Esophagus muscularis mucosa (tissue), 4 donors: ENCODE measurements around the gene MAP1A. TPM values are rescaled to one million over a fixed set of nuclear protein-coding genes. Genes with fewer than 3 reads are reported as not detected.

Source experiments
- DNase-seq: peaks from one replicate; pipeline ENCODE4 v3.0.0-alpha.2; 2017; ENCODE audit errors: extremely low spot score
- H3K27ac ChIP-seq, 4 donors: fragments of 200-600 bp; sonication (generic); replicated peaks in 1 of 4; 1 replicate in 3 of 4; 2 replicates in 1 of 4; pipeline ENCODE4 v1.5.1; 2016 to 2019; ENCODE audit warnings: mild to moderate bottlenecking in 1 of 4
- H3K27me3 ChIP-seq, 4 donors: fragments of 200-600 bp; sonication (generic); one replicate each; pipeline versions ENCODE4 v1.5.1 to v1.6.0; 2016 to 2019
- H3K36me3 ChIP-seq, 4 donors: fragments of 200-600 bp; sonication (generic); one replicate each; pipeline ENCODE4 v1.5.1; 2016 to 2019
- H3K4me1 ChIP-seq, 4 donors: fragments of 200-600 bp; sonication (generic); one replicate each; pipeline ENCODE4 v1.5.1; 2016 to 2019
- H3K4me3 ChIP-seq, 4 donors: fragments of 200-600 bp; sonication (generic); 1 replicate in 2 of 4; 2 replicates in 2 of 4; pipeline ENCODE4 v1.5.1; 2016 to 2019; ENCODE audit warnings: mild to moderate bottlenecking in 4 of 4, moderate library complexity in 1 of 4
- H3K9me3 ChIP-seq, 4 donors: fragments of 200-600 bp; sonication (generic); 1 replicate in 3 of 4; 2 replicates in 1 of 4; pipeline ENCODE4 v1.5.1; 2016 to 2019
- CTCF ChIP-seq, 3 experiments: fragments of 200-600 bp in 2 of 3; fragments of 450-650 bp in 1 of 3; sonication (generic) in 2 of 3; IDR thresholded peaks; one replicate each; pipeline ENCODE4 v1.5.1; 2017 to 2019; ENCODE audit warnings: antibody characterized with exemption in 3 of 3, mild to moderate bottlenecking in 2 of 3, moderate library complexity in 1 of 3
- EP300 ChIP-seq: sonication (generic); formaldehyde crosslinking; IDR thresholded peaks from one replicate; pipeline ENCODE4 v1.6.1; 2017; ENCODE audit warnings: antibody characterized with exemption
- POLR2A ChIP-seq: fragments of 450-650 bp; IDR thresholded peaks from one replicate; pipeline ENCODE4 v1.6.1; 2017; ENCODE audit warnings: antibody characterized with exemption, moderate library complexity, mild to moderate bottlenecking, low read depth
- POLR2AphosphoS5 ChIP-seq, 2 donors: sonication (generic); formaldehyde crosslinking; IDR thresholded peaks; one replicate each; pipeline ENCODE4 v1.6.1; 2017; ENCODE audit warnings: antibody characterized with exemption in 2 of 2
- WGBS: methylation state at CpG from one replicate; pipeline ENCODE4 v1.1.5; 2018; 5-methylcytosine and 5-hydroxymethylcytosine counted together
- intact Hi-C: fragments of 100-400 bp; cut with DNase I; formaldehyde crosslinking; loops from one replicate; pipeline ENCODE4 v1.15.1; 2023
- total RNA-seq, 4 donors: library from RNA; depleted of rRNA; stranded (reverse); fragments of >200 nt; gene quantifications; one replicate each; pipeline versions ENCODE4 v1.1.0 to v1.2.1, GENCODE V29; 2016

Gene MAP1A
- total RNA-seq: 10 to 100 TPM; 30.0 to 59.5 (median 37.4) TPM

GRCh38 chr15:43517354-43518196 lies at the start of gene MAP1A:
Gene MAP1A (plus strand): TSS chr15:43517608. CDS start chr15:43521474, 3,866 bp downstream.
- no peaks in the 10 kb centered on the region for H3K27me3 ChIP-seq
- 5% methylated on average over 7 of the region's 15 CpGs for WGBS
- peak within 1 kb of the TSS; percentile 57 to 69 (median 64) for H3K4me3 ChIP-seq
- intact Hi-C loops: no loop called here
- H3K4me1 ChIP-seq: peaks cover 32 to 49% (median 45%) of the 10 kb centered on the region in 4 donors
- no peaks in the 10 kb centered on the region for H3K9me3 ChIP-seq
- H3K27ac ChIP-seq: peak within 1 kb of the TSS; percentile 79 to 87 (median 84)
- no peak for DNase-seq
- H3K36me3 ChIP-seq: peaks cover 20 to 26% (median 23%) of the 10 kb centered on the region in 4 donors
- peak; percentile 33 to 70 for TF ChIP-seq POLR2AphosphoS5 (IDR thresholded peaks at IDR 0.05)
- TF ChIP-seq POLR2A: no peak

GRCh38 chr15:43469867-43470266 lies 47.5 kb upstream of the MAP1A start:
- intact Hi-C loops: no loop called here
- 94% methylated on average over 3 of the region's 3 CpGs for WGBS
- H3K27ac ChIP-seq: no peak overlapping the region
- no peaks in the 10 kb centered on the region for H3K4me1 ChIP-seq
- no peaks in the 10 kb centered on the region for H3K9me3 ChIP-seq
- H3K36me3 ChIP-seq: peaks cover 11 to 97% (median 75%) of the 10 kb centered on the region in 4 donors
- no peak for DNase-seq
- H3K4me3 ChIP-seq: no peak overlapping the region
- TF ChIP-seq CTCF (IDR thresholded peaks at IDR 0.05) (no peak), POLR2A (no peak), EP300 (no peak), POLR2AphosphoS5 (IDR thresholded peaks at IDR 0.05) (no peak)
- no peaks in the 10 kb centered on the region for H3K27me3 ChIP-seq

- H3K36me3 ChIP-seq: peaks cover 29 to 99% (median 82%) of the 10 kb centered on the region in 4 donors
- intact Hi-C loops: no loop called here
Measured at GRCh38 chr15:43471975-43472374, 45.4 kb upstream of the MAP1A start.

GRCh38 chr15:43473885-43474284 lies 43.5 kb upstream of the MAP1A start:
- Histone ChIP-seq H3K27me3 (no peaks in the 10 kb centered on the region), H3K9me3 (no peaks in the 10 kb centered on the region), H3K4me3 (no peak overlapping the region), H3K4me1 (no peaks in the 10 kb centered on the region), H3K27ac (no peak overlapping the region), H3K36me3 (peaks cover 41 to 99% (median 84%) of the 10 kb centered on the region in 4 donors)
- intact Hi-C loops: no loop called here
- no peak for DNase-seq
- no peak for TF ChIP-seq EP300
- no peak for TF ChIP-seq POLR2AphosphoS5 (IDR thresholded peaks at IDR 0.05)
- TF ChIP-seq CTCF (IDR thresholded peaks at IDR 0.05): no peak
- no peak for TF ChIP-seq POLR2A
- 98% methylated on average over 8 of the region's 25 CpGs for WGBS

More at GRCh38 chr15:43471975-43472374, 45.4 kb upstream of the MAP1A start:
- no peak overlapping the region for H3K4me3 ChIP-seq
- no peak overlapping the region for H3K27ac ChIP-seq
- H3K27me3 ChIP-seq: no peaks in the 10 kb centered on the region
- no peak for DNase-seq
- H3K4me1 ChIP-seq: no peaks in the 10 kb centered on the region
- TF ChIP-seq EP300 (no peak), POLR2A (no peak), CTCF (IDR thresholded peaks at IDR 0.05) (no peak), POLR2AphosphoS5 (IDR thresholded peaks at IDR 0.05) (no peak)
- H3K9me3 ChIP-seq: no peaks in the 10 kb centered on the region

- Histone ChIP-seq H3K36me3 (peaks cover 8 to 68% (median 41%) of the 10 kb centered on the region in 4 donors), H3K27me3 (no peaks in the 10 kb centered on the region), H3K4me1 (peaks cover 0 to 9% (median 0%) of the 10 kb centered on the region in 4 donors), H3K9me3 (no peaks in the 10 kb centered on the region), H3K27ac (no peak overlapping the region), H3K4me3 (no peak overlapping the region)
- TF ChIP-seq POLR2AphosphoS5 (IDR thresholded peaks at IDR 0.05) (no peak), CTCF (IDR thresholded peaks at IDR 0.05) (peak; percentile 39 to 50 (median 42)), EP300 (no peak)
- DNase-seq: no peak
- 65% methylated on average over 4 of the region's 4 CpGs for WGBS
- intact Hi-C loops: no loop called here
Measured at GRCh38 chr15:43483297-43484128, 33.9 kb upstream of the MAP1A start.
